HG02610 (cell line): Measurements from ENCODE around the gene SGO2.
A peak's percentile ranks its signal among the peaks of the same experiment; 100 is the strongest.
"Not testable (repeated sequence)": the region's sequence is repeated elsewhere in the genome, so short reads cannot be mapped to it uniquely, and the experiment has no call there.

Experiments used
- ATAC-seq: cut with Tn5 transposase; IDR thresholded peaks from one replicate; pipeline ENCODE4 v1.9.1; 2021; ENCODE audit warnings: mild to moderate bottlenecking, moderate library complexity; ENCODE audit not compliant: unreplicated experiment

SGO2 gene

GRCh38 chr2:200509612-200510433 lies 16.2 kb upstream of the SGO2 start, which contains the start of gene KCTD18:
KCTD18 (minus strand) TSS chr2:200510068; CDS start chr2:200507016, 3,052 bp downstream.
- peak; percentile 99 for ATAC-seq

GRCh38 chr2:200515155-200515554 lies 10.9 kb upstream of the SGO2 start:
- no peak for ATAC-seq

- no peak for ATAC-seq
These were observed 2.8 kb upstream of the SGO2 start for GRCh38 chr2:200523158-200523557.

GRCh38 chr2:200523604-200524003 lies 2.4 kb upstream of the SGO2 start:
- no peak for ATAC-seq

GRCh38 chr2:200525066-200525465 lies 941 bp upstream of the SGO2 start:
- ATAC-seq, result no peak

- no peak for ATAC-seq
These were observed 491 bp upstream of the SGO2 start for GRCh38 chr2:200525551-200525881.

- no peak for ATAC-seq
These were observed 2.2 kb downstream of the SGO2 start for GRCh38 chr2:200528228-200528627.

GRCh38 chr2:200533754-200534153 lies 7.7 kb downstream of the SGO2 start:
- ATAC-seq, result no peak

GRCh38 chr2:200534572-200534971 lies 8.6 kb downstream of the SGO2 start:
- ATAC-seq, result no peak

GRCh38 chr2:200538139-200538538 lies 12.1 kb downstream of the SGO2 start:
- ATAC-seq, result no peak

- ATAC-seq, result no peak
These were observed 14.8 kb downstream of the SGO2 start for GRCh38 chr2:200540793-200541192.

- not testable (repeated sequence) for ATAC-seq
These were observed 40.6 kb downstream of the SGO2 start for GRCh38 chr2:200566596-200566995.

GRCh38 chr2:200567932-200568331 lies 41.9 kb downstream of the SGO2 start:
- no peak for ATAC-seq

- no peak for ATAC-seq
These were observed 50.0 kb downstream of the SGO2 start for GRCh38 chr2:200575957-200576356.

- ATAC-seq, result no peak
These were observed 51.0 kb downstream of the SGO2 start for GRCh38 chr2:200577027-200577426.

GRCh38 chr2:200578778-200579177 lies 52.8 kb downstream of the SGO2 start:
- ATAC-seq, result no peak

- ATAC-seq, result peak; percentile 77
These were observed 58.6 kb downstream of the SGO2 start for GRCh38 chr2:200584639-200585038.

GRCh38 chr2:200585340-200585729 lies 59.3 kb downstream of the SGO2 start:
- ATAC-seq, result no peak

- ATAC-seq, result peak; percentile 33
These were observed 60.0 kb downstream of the SGO2 start, which contains the start of gene AOX1 for GRCh38 chr2:200585730-200586643. AOX1 (plus strand) TSS chr2:200586014; CDS start chr2:200586109, 95 bp downstream.

- no peak for ATAC-seq
These were observed 60.6 kb downstream of the SGO2 start for GRCh38 chr2:200586644-200586975.

GRCh38 chr2:200587007-200587616 lies 61.1 kb downstream of the SGO2 start:
- ATAC-seq, result no peak
